SH-SY5Y (cell line): ENCODE data around the gene CXorf51A.
"Not testable (repeated sequence)": the region's sequence is repeated elsewhere in the genome, so short reads cannot be mapped to it uniquely, and the experiment has no call there.

Source experiments
- GATA2 ChIP-seq: IDR thresholded peaks from 2 replicates; pipeline ENCODE4 v1.6.1; 2011; ENCODE audit warnings: mild to moderate bottlenecking, low read depth, low read length
- GATA3 ChIP-seq: IDR thresholded peaks from 2 replicates; pipeline ENCODE4 v1.6.1; 2011; ENCODE audit warnings: low read depth, mild to moderate bottlenecking, low read length, moderate library complexity

The CXorf51A gene

GRCh38 chrX:146814644-146815043 is at the start of gene CXorf51A:
TSS of gene CXorf51A (minus strand) at chrX:146814744. CDS start at chrX:146814723, 21 bp downstream.
- not testable (repeated sequence) for TF ChIP-seq GATA2, GATA3

GRCh38 chrX:146863566-146863965 is 49.0 kb upstream of the CXorf51A start:
- TF ChIP-seq GATA3 (no peak), GATA2 (no peak)

- TF ChIP-seq GATA2 (no peak), GATA3 (no peak)
These were observed 39.7 kb upstream of the CXorf51A start for GRCh38 chrX:146854281-146854680.

GRCh38 chrX:146831994-146832393 is 17.4 kb upstream of the CXorf51A start:
- TF ChIP-seq GATA3 (no peak), GATA2 (no peak)

GRCh38 chrX:146809471-146809870 is 5.1 kb downstream of the CXorf51A start, which contains the start of gene CXorf51B:
TSS of gene CXorf51B (plus strand) at chrX:146809771. CDS start at chrX:146809792, 21 bp downstream.
- TF ChIP-seq GATA2, GATA3: not testable (repeated sequence)
